ENCODE data around the gene SLC39A13.

The SLC39A13 gene

GRCh38 chr11:47407746-47408590, at the start of gene SLC39A13:
TSS of gene SLC39A13 (plus strand) at chr11:47408590. CDS start at chr11:47410095, 1,505 bp downstream.
- Mint-ChIP-seq H3K4me3 (peak within 1 kb of the TSS; percentile 100), H3K36me3 (no peaks in the 10 kb centered on the region), H3K27me3 (no peaks in the 10 kb centered on the region), H3K4me1 (peaks cover 25% of the 10 kb centered on the region), H3K27ac (peak within 1 kb of the TSS; percentile 99), H3K9me3 (no peaks in the 10 kb centered on the region)
- DNase-seq (ENCODE audit: low spot score in 2 of 2), result peak; percentile 97 to 99
- ATAC-seq (ENCODE audit: low read depth), result peak; percentile 80

GRCh38 chr11:47358731-47359051, 49.7 kb upstream of the SLC39A13 start:
- Mint-ChIP-seq H3K4me1 (peaks cover 10% of the 10 kb centered on the region), H3K9me3 (no peaks in the 10 kb centered on the region), H3K4me3 (no peak overlapping the region), H3K36me3 (peaks cover 17% of the 10 kb centered on the region), H3K27ac (no peak overlapping the region), H3K27me3 (no peaks in the 10 kb centered on the region)
- ATAC-seq (ENCODE audit: low read depth) (no peak), DNase-seq (ENCODE audit: low spot score in 2 of 2) (no peak)

- H3K9me3 Mint-ChIP-seq, result no peaks in the 10 kb centered on the region
- H3K4me1 Mint-ChIP-seq, result peaks cover 10% of the 10 kb centered on the region
- peak overlapping the region; percentile 58 for H3K27ac Mint-ChIP-seq
- DNase-seq (ENCODE audit: low spot score in 2 of 2), result no peak
- H3K4me3 Mint-ChIP-seq, result no peak overlapping the region
- H3K36me3 Mint-ChIP-seq, result peaks cover 17% of the 10 kb centered on the region
- H3K27me3 Mint-ChIP-seq, result no peaks in the 10 kb centered on the region
- no peak for ATAC-seq (ENCODE audit: low read depth)
These were observed 49.2 kb upstream of the SLC39A13 start for GRCh38 chr11:47359162-47359561.

GRCh38 chr11:47359586-47359985, 48.8 kb upstream of the SLC39A13 start:
- no peak for DNase-seq (ENCODE audit: low spot score in 2 of 2)
- Mint-ChIP-seq H3K36me3 (peaks cover 16% of the 10 kb centered on the region), H3K9me3 (no peaks in the 10 kb centered on the region), H3K4me1 (peaks cover 12% of the 10 kb centered on the region), H3K27ac (peak overlapping the region; percentile 58), H3K4me3 (no peak overlapping the region), H3K27me3 (no peaks in the 10 kb centered on the region)
- ATAC-seq (ENCODE audit: low read depth), result no peak

GRCh38 chr11:47360341-47360740, 48.0 kb upstream of the SLC39A13 start:
- DNase-seq (ENCODE audit: low spot score in 2 of 2), result no peak

GRCh38 chr11:47361419-47361818, 47.0 kb upstream of the SLC39A13 start:
- peaks cover 19% of the 10 kb centered on the region for H3K4me1 Mint-ChIP-seq
- no peaks in the 10 kb centered on the region for H3K27me3 Mint-ChIP-seq
- DNase-seq (ENCODE audit: low spot score in 2 of 2) (no peak), ATAC-seq (ENCODE audit: low read depth) (no peak)
- peaks cover 20% of the 10 kb centered on the region for H3K36me3 Mint-ChIP-seq
- no peaks in the 10 kb centered on the region for H3K9me3 Mint-ChIP-seq
- peak overlapping the region; percentile 13 for H3K27ac Mint-ChIP-seq
- no peak overlapping the region for H3K4me3 Mint-ChIP-seq

More at GRCh38 chr11:47360341-47360740, 48.0 kb upstream of the SLC39A13 start:
- Mint-ChIP-seq H3K4me3 (no peak overlapping the region), H3K27ac (no peak overlapping the region), H3K9me3 (no peaks in the 10 kb centered on the region), H3K36me3 (peaks cover 15% of the 10 kb centered on the region), H3K4me1 (peaks cover 14% of the 10 kb centered on the region), H3K27me3 (no peaks in the 10 kb centered on the region)
- no peak for ATAC-seq (ENCODE audit: low read depth)

GRCh38 chr11:47366020-47366490, 42.3 kb upstream of the SLC39A13 start:
- peak overlapping the region; percentile 2 for H3K27ac Mint-ChIP-seq
- H3K36me3 Mint-ChIP-seq, result peaks cover 32% of the 10 kb centered on the region
- H3K4me1 Mint-ChIP-seq, result peaks cover 33% of the 10 kb centered on the region
- ATAC-seq (ENCODE audit: low read depth), result no peak
- DNase-seq (ENCODE audit: low spot score in 2 of 2), result no peak
- no peak overlapping the region for H3K4me3 Mint-ChIP-seq
- no peaks in the 10 kb centered on the region for H3K27me3 Mint-ChIP-seq
- H3K9me3 Mint-ChIP-seq, result no peaks in the 10 kb centered on the region

GRCh38 chr11:47369676-47370075, 38.7 kb upstream of the SLC39A13 start:
- Mint-ChIP-seq H3K9me3 (no peaks in the 10 kb centered on the region), H3K4me3 (no peak overlapping the region), H3K27ac (peak overlapping the region; percentile 74), H3K27me3 (no peaks in the 10 kb centered on the region), H3K4me1 (peaks cover 29% of the 10 kb centered on the region), H3K36me3 (peaks cover 36% of the 10 kb centered on the region)
- ATAC-seq (ENCODE audit: low read depth), result no peak
- DNase-seq (ENCODE audit: low spot score in 2 of 2), result no peak

- Mint-ChIP-seq H3K36me3 (peaks cover 26% of the 10 kb centered on the region), H3K9me3 (no peaks in the 10 kb centered on the region), H3K27ac (peak overlapping the region; percentile 29), H3K4me1 (peaks cover 30% of the 10 kb centered on the region), H3K4me3 (no peak overlapping the region), H3K27me3 (no peaks in the 10 kb centered on the region)
- ATAC-seq (ENCODE audit: low read depth) (no peak), DNase-seq (ENCODE audit: low spot score in 2 of 2) (no peak)
These were observed 36.0 kb upstream of the SLC39A13 start for GRCh38 chr11:47372422-47372821.

- ATAC-seq (ENCODE audit: low read depth), result peak; percentile 38
- peaks cover 24% of the 10 kb centered on the region for H3K36me3 Mint-ChIP-seq
These were observed 34.3 kb upstream of the SLC39A13 start for GRCh38 chr11:47373876-47374719.

GRCh38 chr11:47374720-47375019, 33.7 kb upstream of the SLC39A13 start:
- Mint-ChIP-seq H3K36me3 (peaks cover 20% of the 10 kb centered on the region), H3K4me1 (peaks cover 24% of the 10 kb centered on the region), H3K4me3 (peak overlapping the region; percentile 33), H3K27ac (peak overlapping the region; percentile 42), H3K27me3 (no peaks in the 10 kb centered on the region), H3K9me3 (no peaks in the 10 kb centered on the region)
- DNase-seq (ENCODE audit: low spot score in 2 of 2) (no peak), ATAC-seq (ENCODE audit: low read depth) (no peak)

More at GRCh38 chr11:47373876-47374719, 34.3 kb upstream of the SLC39A13 start:
- H3K4me3 Mint-ChIP-seq, result peak overlapping the region; percentile 33
- H3K9me3 Mint-ChIP-seq, result no peaks in the 10 kb centered on the region
- DNase-seq (ENCODE audit: low spot score in 2 of 2), result peak; percentile 77 to 84
- H3K4me1 Mint-ChIP-seq, result peaks cover 29% of the 10 kb centered on the region
- H3K27me3 Mint-ChIP-seq, result no peaks in the 10 kb centered on the region
- H3K27ac Mint-ChIP-seq, result peak overlapping the region; percentile 42

GRCh38 chr11:47375020-47375419, 33.4 kb upstream of the SLC39A13 start:
- Mint-ChIP-seq H3K27me3 (no peaks in the 10 kb centered on the region), H3K4me3 (peak overlapping the region; percentile 54), H3K9me3 (no peaks in the 10 kb centered on the region), H3K36me3 (peaks cover 18% of the 10 kb centered on the region), H3K27ac (peak overlapping the region; percentile 42), H3K4me1 (peaks cover 21% of the 10 kb centered on the region)
- DNase-seq (ENCODE audit: low spot score in 2 of 2) (no peak), ATAC-seq (ENCODE audit: low read depth) (no peak)

- no peaks in the 10 kb centered on the region for H3K27me3 Mint-ChIP-seq
- no peak overlapping the region for H3K27ac Mint-ChIP-seq
- H3K4me3 Mint-ChIP-seq, result peak overlapping the region; percentile 98
- no peak for DNase-seq (ENCODE audit: low spot score in 2 of 2)
- no peak for ATAC-seq (ENCODE audit: low read depth)
- H3K36me3 Mint-ChIP-seq, result peaks cover 17% of the 10 kb centered on the region
- H3K9me3 Mint-ChIP-seq, result no peaks in the 10 kb centered on the region
- H3K4me1 Mint-ChIP-seq, result peaks cover 20% of the 10 kb centered on the region
These were observed 32.8 kb upstream of the SLC39A13 start for GRCh38 chr11:47375546-47376085.

- no peaks in the 10 kb centered on the region for H3K9me3 Mint-ChIP-seq
- peaks cover 19% of the 10 kb centered on the region for H3K4me1 Mint-ChIP-seq
- no peak overlapping the region for H3K27ac Mint-ChIP-seq
- no peaks in the 10 kb centered on the region for H3K27me3 Mint-ChIP-seq
- peaks cover 12% of the 10 kb centered on the region for H3K36me3 Mint-ChIP-seq
- peak overlapping the region; percentile 98 for H3K4me3 Mint-ChIP-seq
- DNase-seq (ENCODE audit: low spot score in 2 of 2), result no peak
- no peak for ATAC-seq (ENCODE audit: low read depth)
These were observed 32.3 kb upstream of the SLC39A13 start for GRCh38 chr11:47376107-47376524.
